Caco-2 (cell line): Measurements from ENCODE around the gene LCMT1. TPM values are rescaled to one million over a fixed set of nuclear protein-coding genes. Genes with fewer than 3 reads are reported as not detected.

ENCODE experiments used
- BruUV-seq: library from RNA; stranded (reverse); fragments of 400-500 nt; replicated peaks from 2 replicates; lab custom pipeline; 2021; lab: Mats Ljungman, UMichigan
- CTCF ChIA-PET: fragments of 300-600 bp; sonication (Branson Sonifier 250); formaldehyde crosslinking; loops from one replicate; lab custom pipeline; 2022; ENCODE audit warnings: antibody characterized with exemption; lab: Charles Lee
- POLR2A ChIA-PET: fragments of 300-600 bp; sonication (Branson Sonifier 250); formaldehyde crosslinking; loops from one replicate; lab custom pipeline; 2022; ENCODE audit warnings: antibody characterized with exemption; lab: Charles Lee
- DNase-seq, 2 experiments: peaks; one replicate each; pipeline versions ENCODE4 v3.0.0 to v3.0.0-alpha.2; 2020 to 2022
- H3K27me3 ChIP-seq: replicated peaks from 2 replicates; pipeline ENCODE4 v1.6.0; 2011; ENCODE audit warnings: low read length; ENCODE audit not compliant: control insufficient read depth, insufficient read depth
- H3K36me3 ChIP-seq: 2 replicates; pipeline ENCODE4 v1.5.1; 2011; ENCODE audit warnings: low read length; ENCODE audit not compliant: control insufficient read depth, insufficient read depth
- H3K4me1 ChIP-seq: fragments of 250-450 bp; sonication (Bioruptor Pico); 2 replicates; pipeline ENCODE4 v1.5.1; 2020; ENCODE audit warnings: mild to moderate bottlenecking
- H3K4me3 ChIP-seq: 2 replicates; pipeline ENCODE4 v1.5.1; 2011; ENCODE audit warnings: low read depth, mild to moderate bottlenecking, control low read depth, low read length
- H3K9me3 ChIP-seq: fragments of 250-450 bp; sonication (Bioruptor Pico); 2 replicates; pipeline ENCODE4 v1.5.1; 2020; ENCODE audit warnings: mild to moderate bottlenecking, moderate library complexity
- H3K27ac Mint-ChIP-seq: one replicate; pipeline ENCODE4 v1.8.0; 2022; ENCODE audit warnings: mixed read lengths; ENCODE audit not compliant: unreplicated experiment
- H3K27me3 Mint-ChIP-seq: one replicate; pipeline ENCODE4 v1.8.0; 2022; ENCODE audit warnings: mixed read lengths; ENCODE audit not compliant: insufficient read depth, unreplicated experiment
- H3K36me3 Mint-ChIP-seq: one replicate; pipeline ENCODE4 v1.8.0; 2022; ENCODE audit warnings: mild to moderate bottlenecking, mixed read lengths; ENCODE audit not compliant: insufficient read depth, unreplicated experiment
- H3K4me1 Mint-ChIP-seq: one replicate; pipeline ENCODE4 v1.8.0; 2022; ENCODE audit warnings: low read depth, mixed read lengths; ENCODE audit not compliant: unreplicated experiment
- H3K4me3 Mint-ChIP-seq: one replicate; pipeline ENCODE4 v1.8.0; 2022; ENCODE audit warnings: mild to moderate bottlenecking, moderate library complexity, mixed read lengths; ENCODE audit not compliant: unreplicated experiment
- H3K9me3 Mint-ChIP-seq: one replicate; pipeline ENCODE4 v1.8.0; 2022; ENCODE audit warnings: mixed read lengths; ENCODE audit not compliant: unreplicated experiment
- intact Hi-C: fragments of 100-400 bp; cut with micrococcal nuclease; formaldehyde crosslinking; loops from one replicate; pipeline ENCODE4 v1.10.0; 2022; ENCODE audit not compliant: unreplicated experiment
- total RNA-seq: library from RNA; stranded (reverse); gene quantifications from 2 replicates; pipeline ENCODE4 v1.2.3, GENCODE V29; 2022
- TF ChIP-seq, protein P1 (sequence below), 2 experiments: fragments of 200-600 bp in 1 of 2; IDR thresholded peaks; 1 replicate in 1 of 2; 2 replicates in 1 of 2; pipeline versions ENCODE4 v1.5.1 to v1.8.0; 2011 to 2022; ENCODE audit warnings: antibody characterized with exemption in 1 of 2, control low read depth in 1 of 2, inconsistent platforms in 1 of 2, low read depth in 1 of 2, low read length in 1 of 2, mild to moderate bottlenecking in 1 of 2, moderate library complexity in 1 of 2; ENCODE audit not compliant: insufficient read depth in 1 of 2, severe bottlenecking in 1 of 2, unreplicated experiment in 1 of 2

The LCMT1 gene
- total RNA-seq, 1 experiment from 2014 or later, result 53.9 TPM

GRCh38 chr16:25083065-25083464 is 28.5 kb upstream of the LCMT1 start:
- Histone ChIP-seq H3K27me3 (no peaks in the 10 kb centered on the region), H3K36me3 (no peaks in the 10 kb centered on the region), H3K4me3 (no peak overlapping the region), H3K4me1 (peaks cover 24% of the 10 kb centered on the region), H3K9me3 (no peaks in the 10 kb centered on the region)
- H3K27me3 Mint-ChIP-seq, result no peaks in the 10 kb centered on the region
- peaks cover 8% of the 10 kb centered on the region for H3K4me1 Mint-ChIP-seq
- DNase-seq, result no peak
- intact Hi-C loops, result no loop called here
- ChIA-PET CTCF (no interaction called here), POLR2A (no interaction called here)
- H3K9me3 Mint-ChIP-seq, result no peaks in the 10 kb centered on the region
- no peak overlapping the region for H3K4me3 Mint-ChIP-seq
- no peaks in the 10 kb centered on the region for H3K36me3 Mint-ChIP-seq
- no TSS peak for BruUV-seq
- no peak overlapping the region for H3K27ac Mint-ChIP-seq
- TF ChIP-seq, protein P1, sequence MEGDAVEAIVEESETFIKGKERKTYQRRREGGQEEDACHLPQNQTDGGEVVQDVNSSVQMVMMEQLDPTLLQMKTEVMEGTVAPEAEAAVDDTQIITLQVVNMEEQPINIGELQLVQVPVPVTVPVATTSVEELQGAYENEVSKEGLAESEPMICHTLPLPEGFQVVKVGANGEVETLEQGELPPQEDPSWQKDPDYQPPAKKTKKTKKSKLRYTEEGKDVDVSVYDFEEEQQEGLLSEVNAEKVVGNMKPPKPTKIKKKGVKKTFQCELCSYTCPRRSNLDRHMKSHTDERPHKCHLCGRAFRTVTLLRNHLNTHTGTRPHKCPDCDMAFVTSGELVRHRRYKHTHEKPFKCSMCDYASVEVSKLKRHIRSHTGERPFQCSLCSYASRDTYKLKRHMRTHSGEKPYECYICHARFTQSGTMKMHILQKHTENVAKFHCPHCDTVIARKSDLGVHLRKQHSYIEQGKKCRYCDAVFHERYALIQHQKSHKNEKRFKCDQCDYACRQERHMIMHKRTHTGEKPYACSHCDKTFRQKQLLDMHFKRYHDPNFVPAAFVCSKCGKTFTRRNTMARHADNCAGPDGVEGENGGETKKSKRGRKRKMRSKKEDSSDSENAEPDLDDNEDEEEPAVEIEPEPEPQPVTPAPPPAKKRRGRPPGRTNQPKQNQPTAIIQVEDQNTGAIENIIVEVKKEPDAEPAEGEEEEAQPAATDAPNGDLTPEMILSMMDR (IDR thresholded peaks at IDR 0.05; ENCODE audit: insufficient read depth in 1 of 2, low read depth in 1 of 2, low read length in 1 of 2, severe bottlenecking in 1 of 2, unreplicated experiment in 1 of 2), result no peak

DNA sequence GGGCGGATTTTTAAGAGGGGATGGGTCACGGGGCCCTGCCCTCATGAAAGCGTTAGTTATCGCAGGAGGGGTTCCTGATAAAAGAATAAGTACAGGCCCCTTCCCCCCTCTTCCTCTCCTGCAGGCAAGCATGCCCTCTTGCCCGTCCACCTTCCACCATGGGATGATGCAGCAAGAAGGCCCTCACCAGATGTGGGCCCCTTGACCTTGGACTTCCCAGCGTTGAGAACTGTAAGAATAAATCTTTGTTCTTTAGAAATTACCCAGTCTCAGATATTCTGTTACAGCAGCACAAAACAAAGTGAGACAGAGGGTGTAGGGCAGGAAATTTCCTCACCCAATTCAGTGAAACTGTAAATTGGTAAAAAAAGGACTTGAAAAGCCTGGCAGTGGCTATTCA is 27.8 kb upstream of the LCMT1 start:
- Mint-ChIP-seq H3K27me3 (no peaks in the 10 kb centered on the region), H3K9me3 (no peaks in the 10 kb centered on the region), H3K27ac (no peak overlapping the region), H3K4me1 (peaks cover 8% of the 10 kb centered on the region), H3K36me3 (no peaks in the 10 kb centered on the region), H3K4me3 (no peak overlapping the region)
- Histone ChIP-seq H3K9me3 (no peaks in the 10 kb centered on the region), H3K4me3 (no peak overlapping the region), H3K36me3 (no peaks in the 10 kb centered on the region), H3K4me1 (peaks cover 22% of the 10 kb centered on the region), H3K27me3 (no peaks in the 10 kb centered on the region)
- ChIA-PET POLR2A (no interaction called here), CTCF (no interaction called here)
- no peak for DNase-seq
- TF ChIP-seq, protein P1 (IDR thresholded peaks at IDR 0.05; ENCODE audit: insufficient read depth in 1 of 2, low read depth in 1 of 2, low read length in 1 of 2, severe bottlenecking in 1 of 2, unreplicated experiment in 1 of 2), result no peak
- intact Hi-C loops, result no loop called here
- no TSS peak for BruUV-seq

DNA sequence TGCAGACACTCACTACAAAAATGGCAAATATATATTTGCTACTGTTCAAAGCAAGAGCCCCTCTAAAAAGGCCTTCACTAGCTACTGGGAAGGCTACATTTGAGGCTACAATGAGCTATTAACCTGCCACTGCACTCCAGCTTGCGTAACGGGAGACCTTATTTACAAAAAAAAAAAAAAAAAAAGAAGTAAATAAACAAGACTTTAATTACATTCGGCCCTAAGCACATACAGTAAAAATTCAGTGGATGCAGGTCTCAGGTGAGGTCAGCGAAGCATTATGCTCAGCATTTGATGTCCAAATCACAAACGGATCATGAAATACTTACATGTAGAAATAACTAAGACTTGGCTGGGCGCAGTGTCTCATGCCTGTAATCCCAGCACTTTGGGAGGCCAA is 26.7 kb upstream of the LCMT1 start:
- POLR2A ChIA-PET, result no interaction called here
- peaks cover 17% of the 10 kb centered on the region for H3K4me1 ChIP-seq
- no peaks in the 10 kb centered on the region for H3K36me3 Mint-ChIP-seq
- BruUV-seq, result no TSS peak
- DNase-seq, result no peak
- no peaks in the 10 kb centered on the region for H3K9me3 Mint-ChIP-seq
- TF ChIP-seq, protein P1 (IDR thresholded peaks at IDR 0.05; ENCODE audit: insufficient read depth in 1 of 2, low read depth in 1 of 2, low read length in 1 of 2, severe bottlenecking in 1 of 2, unreplicated experiment in 1 of 2), result no peak
- H3K27ac Mint-ChIP-seq, result no peak overlapping the region
- no peaks in the 10 kb centered on the region for H3K27me3 Mint-ChIP-seq
- H3K4me1 Mint-ChIP-seq, result peaks cover 9% of the 10 kb centered on the region
- intact Hi-C loops, result no loop called here
- H3K9me3 ChIP-seq, result no peaks in the 10 kb centered on the region
- no peak overlapping the region for H3K4me3 ChIP-seq
- H3K36me3 ChIP-seq, result no peaks in the 10 kb centered on the region
- H3K4me3 Mint-ChIP-seq, result no peak overlapping the region
- CTCF ChIA-PET, result interaction anchor here (0.6 kb wide), 2 partner anchors 14 to 64 kb away, joined by 4 to 6 read pairs; no protein-coding TSS in a partner anchor
- H3K27me3 ChIP-seq, result no peaks in the 10 kb centered on the region
